DMS153 treated with DMSO at 0.1 percent for 48 hours (cell line): ENCODE measurements around the gene PCDHB15.
"Not testable (repeated sequence)": the region's sequence is repeated elsewhere in the genome, so short reads cannot be mapped to it uniquely, and the experiment has no call there.

Experiments used
- DNase-seq: peaks from one replicate; lab custom pipeline; 2025; ENCODE audit not compliant: unreplicated experiment; lab: John Stamatoyannopoulos, UW

The PCDHB15 gene

GRCh38 chr5:141247434-141247833 lies 2.2 kb downstream of the PCDHB15 start:
- DNase-seq, result not testable (repeated sequence)

- DNase-seq, result no peak
Observed at GRCh38 chr5:141250576-141250975, 5.4 kb downstream of the PCDHB15 start.

- DNase-seq, result no peak
Observed at GRCh38 chr5:141258464-141258863, 13.3 kb downstream of the PCDHB15 start.

GRCh38 chr5:141258948-141259347 lies 13.8 kb downstream of the PCDHB15 start:
- DNase-seq, result no peak

GRCh38 chr5:141260458-141261237 lies 15.5 kb downstream of the PCDHB15 start:
- no peak for DNase-seq

- DNase-seq, result no peak
Observed at GRCh38 chr5:141261238-141261546, 16.0 kb downstream of the PCDHB15 start.

GRCh38 chr5:141269195-141269594 lies 24.0 kb downstream of the PCDHB15 start:
- no peak for DNase-seq

- DNase-seq, result no peak
Observed at GRCh38 chr5:141272906-141273305, 27.7 kb downstream of the PCDHB15 start.

DNA sequence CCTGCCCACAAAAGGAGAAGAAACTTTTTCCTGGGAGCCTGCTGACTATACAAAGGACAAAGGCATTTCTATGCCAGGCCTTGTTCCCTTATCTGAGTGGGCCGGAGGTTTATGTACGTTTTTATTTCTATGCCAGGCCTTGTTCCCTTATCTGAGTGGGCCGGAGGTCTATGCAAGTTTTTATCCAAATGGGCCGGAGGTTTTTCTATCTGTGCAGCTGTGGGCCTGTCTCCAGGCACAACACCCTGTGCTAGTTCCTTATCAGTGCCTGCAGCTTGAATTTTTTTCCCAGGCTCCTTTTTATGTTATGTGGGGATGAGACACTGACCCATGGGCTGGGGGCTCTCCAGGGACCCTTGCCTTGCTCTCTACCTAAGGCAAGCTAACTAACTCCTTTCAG lies 53.2 kb downstream of the PCDHB15 start:
- no peak for DNase-seq
